Measurements from ENCODE around the gene HIGD2A.

DNA sequence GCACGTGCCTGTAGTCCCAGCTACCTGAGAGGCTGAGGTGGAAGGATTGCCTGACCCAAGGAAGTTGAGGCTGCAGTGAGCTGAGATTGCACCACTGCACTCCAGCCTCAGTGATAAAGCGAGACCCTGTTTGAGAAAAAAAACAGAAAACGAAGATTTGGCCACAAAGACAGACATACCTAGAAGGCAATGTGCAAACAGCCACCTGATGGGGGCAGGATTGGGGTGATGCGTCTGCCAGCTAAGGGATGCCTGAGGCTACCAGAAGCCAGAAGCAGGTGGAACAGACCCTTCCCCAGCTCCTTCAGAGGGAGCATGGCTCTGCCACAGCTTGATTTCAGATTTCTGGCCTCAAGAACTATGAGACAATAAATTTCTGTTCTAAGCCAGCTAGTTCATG, 2.9 kb downstream of the HIGD2A start:
- TF ChIP-seq CTCF (conservative IDR thresholded peaks at IDR 0.05; ENCODE audit: low read depth in 2 of 2) (peak; percentile 30 to 41; a peak in 2 of 4 replicates), NANOG (IDR thresholded peaks at IDR 0.05; ENCODE audit: borderline replicate concordance) (no peak), POLR2AphosphoS5 (IDR thresholded peaks at IDR 0.05; ENCODE audit: low read depth) (no peak)

All from GM23338 (cell line).